ENCODE measurements around the gene ELL.

DNA sequence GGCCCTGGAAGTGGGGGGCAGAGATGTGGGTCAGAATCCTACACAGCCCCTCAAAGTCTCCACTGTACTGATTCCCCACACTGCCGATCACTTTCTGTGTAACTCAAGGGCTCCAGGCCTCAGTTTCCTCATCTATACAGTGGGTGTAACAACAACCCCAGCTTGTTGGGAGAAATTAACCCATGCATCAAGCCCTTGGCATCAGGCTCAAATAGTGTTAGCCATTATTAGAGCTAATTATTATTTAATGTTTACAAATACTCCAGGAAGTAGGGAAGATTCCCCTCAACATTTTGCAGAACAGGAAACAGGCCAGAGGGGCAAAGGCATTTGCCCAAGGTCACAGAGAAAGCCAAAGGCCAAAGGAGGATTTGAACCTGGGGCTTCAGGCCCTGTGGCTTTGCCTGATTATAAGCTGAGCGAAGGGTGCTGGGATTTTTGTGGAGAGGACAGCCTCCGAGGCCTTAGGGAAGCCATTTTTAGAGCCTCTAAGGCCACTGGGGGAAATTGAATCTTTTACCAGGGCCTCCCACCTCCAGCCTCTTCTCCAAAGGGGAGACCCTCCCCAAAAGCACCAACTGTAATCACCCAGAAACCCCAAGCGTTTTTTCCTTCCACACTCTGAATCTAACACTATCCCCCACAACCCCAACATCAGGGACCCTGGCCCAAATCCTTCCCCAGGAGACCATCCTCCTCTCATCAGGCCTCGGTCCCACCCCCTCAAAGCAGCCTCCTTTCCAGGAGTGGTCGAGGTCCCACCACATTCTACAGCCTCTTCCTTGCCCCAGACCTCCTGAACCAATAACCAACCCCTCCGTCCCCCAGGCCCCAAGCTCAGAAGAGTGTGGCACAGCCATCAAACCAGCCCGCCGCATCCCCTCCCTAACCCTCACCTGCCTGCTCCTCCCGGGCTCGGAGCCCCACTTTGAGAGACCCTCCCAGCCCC lies 20.4 kb upstream of the ELL start:
- TF ChIP-seq, protein P1, sequence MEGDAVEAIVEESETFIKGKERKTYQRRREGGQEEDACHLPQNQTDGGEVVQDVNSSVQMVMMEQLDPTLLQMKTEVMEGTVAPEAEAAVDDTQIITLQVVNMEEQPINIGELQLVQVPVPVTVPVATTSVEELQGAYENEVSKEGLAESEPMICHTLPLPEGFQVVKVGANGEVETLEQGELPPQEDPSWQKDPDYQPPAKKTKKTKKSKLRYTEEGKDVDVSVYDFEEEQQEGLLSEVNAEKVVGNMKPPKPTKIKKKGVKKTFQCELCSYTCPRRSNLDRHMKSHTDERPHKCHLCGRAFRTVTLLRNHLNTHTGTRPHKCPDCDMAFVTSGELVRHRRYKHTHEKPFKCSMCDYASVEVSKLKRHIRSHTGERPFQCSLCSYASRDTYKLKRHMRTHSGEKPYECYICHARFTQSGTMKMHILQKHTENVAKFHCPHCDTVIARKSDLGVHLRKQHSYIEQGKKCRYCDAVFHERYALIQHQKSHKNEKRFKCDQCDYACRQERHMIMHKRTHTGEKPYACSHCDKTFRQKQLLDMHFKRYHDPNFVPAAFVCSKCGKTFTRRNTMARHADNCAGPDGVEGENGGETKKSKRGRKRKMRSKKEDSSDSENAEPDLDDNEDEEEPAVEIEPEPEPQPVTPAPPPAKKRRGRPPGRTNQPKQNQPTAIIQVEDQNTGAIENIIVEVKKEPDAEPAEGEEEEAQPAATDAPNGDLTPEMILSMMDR (IDR thresholded peaks at IDR 0.05) = no peak
- no peak for TF ChIP-seq SIN3A (IDR thresholded peaks at IDR 0.05; ENCODE audit: borderline replicate concordance, low read depth, low read length)
- no peak for TF ChIP-seq GABPA (IDR thresholded peaks at IDR 0.05; ENCODE audit: low read depth)
- no peak for TF ChIP-seq POLR2AphosphoS5 (IDR thresholded peaks at IDR 0.05; ENCODE audit: low read depth, low read length)
- no peak for TF ChIP-seq MEF2A (IDR thresholded peaks at IDR 0.05; ENCODE audit: borderline replicate concordance, low read depth)
- TF ChIP-seq TCF12 (IDR thresholded peaks at IDR 0.05) = no peak
- TF ChIP-seq, protein P2, sequence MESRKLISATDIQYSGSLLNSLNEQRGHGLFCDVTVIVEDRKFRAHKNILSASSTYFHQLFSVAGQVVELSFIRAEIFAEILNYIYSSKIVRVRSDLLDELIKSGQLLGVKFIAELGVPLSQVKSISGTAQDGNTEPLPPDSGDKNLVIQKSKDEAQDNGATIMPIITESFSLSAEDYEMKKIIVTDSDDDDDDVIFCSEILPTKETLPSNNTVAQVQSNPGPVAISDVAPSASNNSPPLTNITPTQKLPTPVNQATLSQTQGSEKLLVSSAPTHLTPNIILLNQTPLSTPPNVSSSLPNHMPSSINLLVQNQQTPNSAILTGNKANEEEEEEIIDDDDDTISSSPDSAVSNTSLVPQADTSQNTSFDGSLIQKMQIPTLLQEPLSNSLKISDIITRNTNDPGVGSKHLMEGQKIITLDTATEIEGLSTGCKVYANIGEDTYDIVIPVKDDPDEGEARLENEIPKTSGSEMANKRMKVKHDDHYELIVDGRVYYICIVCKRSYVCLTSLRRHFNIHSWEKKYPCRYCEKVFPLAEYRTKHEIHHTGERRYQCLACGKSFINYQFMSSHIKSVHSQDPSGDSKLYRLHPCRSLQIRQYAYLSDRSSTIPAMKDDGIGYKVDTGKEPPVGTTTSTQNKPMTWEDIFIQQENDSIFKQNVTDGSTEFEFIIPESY (IDR thresholded peaks at IDR 0.05; ENCODE audit: borderline replicate concordance, low read depth) = no peak
- TF ChIP-seq NRF1 (IDR thresholded peaks at IDR 0.05; ENCODE audit: low read depth, low read length) = no peak
- no peak for TF ChIP-seq YY1 (IDR thresholded peaks at IDR 0.05; ENCODE audit: low read depth)
- TF ChIP-seq JUND (IDR thresholded peaks at IDR 0.05) = no peak
- no peak for TF ChIP-seq EP300 (IDR thresholded peaks at IDR 0.05; ENCODE audit: borderline replicate concordance in 1 of 2, low read depth in 1 of 2, low read length in 1 of 2)
- TF ChIP-seq FOXJ3 (CRISPR knock-in tag; IDR thresholded peaks at IDR 0.05) = no peak
- TF ChIP-seq FOXM1 (IDR thresholded peaks at IDR 0.05; ENCODE audit: low read depth) = no peak
- TF ChIP-seq, protein P3, sequence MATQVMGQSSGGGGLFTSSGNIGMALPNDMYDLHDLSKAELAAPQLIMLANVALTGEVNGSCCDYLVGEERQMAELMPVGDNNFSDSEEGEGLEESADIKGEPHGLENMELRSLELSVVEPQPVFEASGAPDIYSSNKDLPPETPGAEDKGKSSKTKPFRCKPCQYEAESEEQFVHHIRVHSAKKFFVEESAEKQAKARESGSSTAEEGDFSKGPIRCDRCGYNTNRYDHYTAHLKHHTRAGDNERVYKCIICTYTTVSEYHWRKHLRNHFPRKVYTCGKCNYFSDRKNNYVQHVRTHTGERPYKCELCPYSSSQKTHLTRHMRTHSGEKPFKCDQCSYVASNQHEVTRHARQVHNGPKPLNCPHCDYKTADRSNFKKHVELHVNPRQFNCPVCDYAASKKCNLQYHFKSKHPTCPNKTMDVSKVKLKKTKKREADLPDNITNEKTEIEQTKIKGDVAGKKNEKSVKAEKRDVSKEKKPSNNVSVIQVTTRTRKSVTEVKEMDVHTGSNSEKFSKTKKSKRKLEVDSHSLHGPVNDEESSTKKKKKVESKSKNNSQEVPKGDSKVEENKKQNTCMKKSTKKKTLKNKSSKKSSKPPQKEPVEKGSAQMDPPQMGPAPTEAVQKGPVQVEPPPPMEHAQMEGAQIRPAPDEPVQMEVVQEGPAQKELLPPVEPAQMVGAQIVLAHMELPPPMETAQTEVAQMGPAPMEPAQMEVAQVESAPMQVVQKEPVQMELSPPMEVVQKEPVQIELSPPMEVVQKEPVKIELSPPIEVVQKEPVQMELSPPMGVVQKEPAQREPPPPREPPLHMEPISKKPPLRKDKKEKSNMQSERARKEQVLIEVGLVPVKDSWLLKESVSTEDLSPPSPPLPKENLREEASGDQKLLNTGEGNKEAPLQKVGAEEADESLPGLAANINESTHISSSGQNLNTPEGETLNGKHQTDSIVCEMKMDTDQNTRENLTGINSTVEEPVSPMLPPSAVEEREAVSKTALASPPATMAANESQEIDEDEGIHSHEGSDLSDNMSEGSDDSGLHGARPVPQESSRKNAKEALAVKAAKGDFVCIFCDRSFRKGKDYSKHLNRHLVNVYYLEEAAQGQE (IDR thresholded peaks at IDR 0.05; ENCODE audit: low read depth, low read length) = no peak
